Lower leg skin (tissue), 3 donors: ENCODE results near the gene SH3RF3.

Experiments used
- CTCF ChIP-seq, 3 donors: fragments of 450-650 bp; IDR thresholded peaks; one replicate each; pipeline ENCODE4 v1.5.1; 2016; ENCODE audit warnings: antibody characterized with exemption in 3 of 3, mild to moderate bottlenecking in 3 of 3, moderate library complexity in 2 of 3
- POLR2A ChIP-seq, 2 donors: fragments of 450-650 bp; IDR thresholded peaks; one replicate each; pipeline ENCODE4 v1.6.1; 2016 to 2017; ENCODE audit warnings: antibody characterized with exemption in 2 of 2, mild to moderate bottlenecking in 1 of 2, moderate library complexity in 1 of 2

GRCh38 chr2:109320195-109320922 lies 191.4 kb downstream of the SH3RF3 start:
- TF ChIP-seq CTCF (IDR thresholded peaks at IDR 0.05), result no peak
- TF ChIP-seq POLR2A (IDR thresholded peaks at IDR 0.05), result no peak
